Measurements from ENCODE around the gene CMTM6. TPM values are rescaled to one million over a fixed set of nuclear protein-coding genes. Genes with fewer than 3 reads are reported as not detected.
"Not testable (repeated sequence)": the region's sequence is repeated elsewhere in the genome, so short reads cannot be mapped to it uniquely, and the experiment has no call there.

Gene CMTM6
- total RNA-seq, 2 donors from 2014 or later = 20.2 to 40.9 TPM

GRCh38 chr3:32469151-32469874, 33.3 kb downstream of the CMTM6 start:
- H3K36me3 ChIP-seq (replicated peaks in 1 of 2; ENCODE audit: insufficient read depth in 1 of 2, low read depth in 2 of 2) = no peaks in the 10 kb centered on the region
- no peaks in the 10 kb centered on the region for H3K9me3 ChIP-seq
- TF ChIP-seq CTCF (IDR thresholded peaks at IDR 0.05) = no peak
- no peak for TF ChIP-seq POLR2A (IDR thresholded peaks at IDR 0.05)
- peaks cover 33% of the 10 kb centered on the region for H3K4me1 ChIP-seq
- intact Hi-C loops (cut with DNase I) = loop anchor here (5.0 kb wide), 1 partner anchor 92 kb away; no protein-coding TSS in a partner anchor
- 69 to 70% methylated on average over 6 to 7 of the region's 7 CpGs for WGBS, 2 donors
- ATAC-seq = peak; percentile 4
- no peak overlapping the region for H3K4me3 ChIP-seq
- peak overlapping the region; percentile 51 to 77 (median 63) for H3K27ac ChIP-seq
- no peaks in the 10 kb centered on the region for H3K27me3 ChIP-seq
- DNase-seq = no peak

- peak overlapping the region in 3 of 4 donors; percentile 59 to 77 (median 60) for H3K27ac ChIP-seq
- H3K27me3 ChIP-seq = no peaks in the 10 kb centered on the region
- H3K9me3 ChIP-seq = no peaks in the 10 kb centered on the region
- H3K36me3 ChIP-seq (replicated peaks in 1 of 2; ENCODE audit: insufficient read depth in 1 of 2, low read depth in 2 of 2) = no peaks in the 10 kb centered on the region
- TF ChIP-seq CTCF (IDR thresholded peaks at IDR 0.05) (peak; percentile 93 to 99 (median 98)), POLR2A (IDR thresholded peaks at IDR 0.05) (peak; percentile 5 to 32 (median 17))
- peaks cover 40% of the 10 kb centered on the region for H3K4me1 ChIP-seq
- ATAC-seq (peak; percentile 86), DNase-seq (peak; percentile 68 to 83 (median 80))
- intact Hi-C loops (cut with DNase I) = loop anchor here (5.0 kb wide), 1 partner anchor 90 kb away; no protein-coding TSS in a partner anchor
- 15 to 35% methylated on average over 21 to 41 of the region's 41 CpGs for WGBS, 2 donors
- peak overlapping the region in 1 of 2 donors; percentile 13 for H3K4me3 ChIP-seq
These were observed 35.1 kb downstream of the CMTM6 start for GRCh38 chr3:32467333-32468070.

GRCh38 chr3:32466808-32467207, 35.8 kb downstream of the CMTM6 start:
- not testable (repeated sequence) for H3K4me3 ChIP-seq; H3K9me3 ChIP-seq; ATAC-seq; H3K27me3 ChIP-seq; H3K36me3 ChIP-seq (replicated peaks in 1 of 2; ENCODE audit: insufficient read depth in 1 of 2, low read depth in 2 of 2); DNase-seq
- H3K27ac ChIP-seq = peak overlapping the region in 1 of 4 donors; percentile 77
- WGBS, 2 donors = 90 to 95% methylated on average over 6 of the region's 6 CpGs
- intact Hi-C loops (cut with DNase I) = loop anchor here (5.0 kb wide), 1 partner anchor 90 kb away; no protein-coding TSS in a partner anchor
- peaks cover 45% of the 10 kb centered on the region for H3K4me1 ChIP-seq

GRCh38 chr3:32464726-32465125, 37.9 kb downstream of the CMTM6 start:
- H3K4me3 ChIP-seq; H3K36me3 ChIP-seq (replicated peaks in 1 of 2; ENCODE audit: insufficient read depth in 1 of 2, low read depth in 2 of 2); H3K9me3 ChIP-seq; H3K27me3 ChIP-seq; DNase-seq; ATAC-seq; H3K27ac ChIP-seq: not testable (repeated sequence)
- WGBS, 2 donors = 85 to 95% methylated on average over 4 to 7 of the region's 7 CpGs
- intact Hi-C loops (cut with DNase I) = loop anchor here (5.0 kb wide), 1 partner anchor 87 kb away; no protein-coding TSS in a partner anchor
- H3K4me1 ChIP-seq = peaks cover 43% of the 10 kb centered on the region

- H3K27me3 ChIP-seq; ATAC-seq; H3K36me3 ChIP-seq (replicated peaks in 1 of 2; ENCODE audit: insufficient read depth in 1 of 2, low read depth in 2 of 2); intact Hi-C loops (cut with DNase I); DNase-seq; H3K4me3 ChIP-seq; H3K9me3 ChIP-seq; H3K27ac ChIP-seq: not testable (repeated sequence)
- WGBS, 2 donors = 91 to 94% methylated on average over 7 of the region's 7 CpGs
- peaks cover 31% of the 10 kb centered on the region for H3K4me1 ChIP-seq
These were observed 39.2 kb downstream of the CMTM6 start for GRCh38 chr3:32463415-32463814.

- H3K4me3 ChIP-seq; H3K36me3 ChIP-seq (replicated peaks in 1 of 2; ENCODE audit: insufficient read depth in 1 of 2, low read depth in 2 of 2); intact Hi-C loops (cut with DNase I); ATAC-seq; DNase-seq; H3K9me3 ChIP-seq; H3K27me3 ChIP-seq: not testable (repeated sequence)
- Histone ChIP-seq H3K4me1 (peaks cover 21% of the 10 kb centered on the region), H3K27ac (peak overlapping the region; percentile 54 to 76 (median 62))
- 26 to 55% methylated on average over 8 to 9 of the region's 9 CpGs for WGBS, 2 donors
These were observed 40.3 kb downstream of the CMTM6 start for GRCh38 chr3:32462191-32462986.

GRCh38 chr3:32460817-32461496, 41.7 kb downstream of the CMTM6 start:
- H3K27ac ChIP-seq; H3K27me3 ChIP-seq; ATAC-seq; DNase-seq; H3K4me3 ChIP-seq; intact Hi-C loops (cut with DNase I); H3K36me3 ChIP-seq (replicated peaks in 1 of 2; ENCODE audit: insufficient read depth in 1 of 2, low read depth in 2 of 2); H3K9me3 ChIP-seq: not testable (repeated sequence)
- 91 to 92% methylated on average over 10 of the region's 10 CpGs for whole genome bisulfite sequencing, 2 donors
- H3K4me1 ChIP-seq = peaks cover 20% of the 10 kb centered on the region
